DMS153 treated with DMSO at 0.1 percent for 48 hours (cell line): ENCODE measurements around the gene ADCY3.

Experiments used
- DNase-seq: peaks from one replicate; lab custom pipeline; 2025; ENCODE audit not compliant: unreplicated experiment; lab: John Stamatoyannopoulos, UW

The ADCY3 gene

GRCh38 chr2:24875901-24876300 is 44.1 kb downstream of the ADCY3 start:
- no peak for DNase-seq

- DNase-seq: no peak
Measured at GRCh38 chr2:24875272-24875671, 44.8 kb downstream of the ADCY3 start.

GRCh38 chr2:24874035-24874434 is 46.0 kb downstream of the ADCY3 start:
- DNase-seq: no peak

- DNase-seq: no peak
Measured at GRCh38 chr2:24873619-24874018, 46.4 kb downstream of the ADCY3 start.

- no peak for DNase-seq
Measured at GRCh38 chr2:24872344-24873115, 47.5 kb downstream of the ADCY3 start.

GRCh38 chr2:24871852-24872333 is 48.1 kb downstream of the ADCY3 start:
- DNase-seq: no peak

GRCh38 chr2:24870891-24871705 is 48.9 kb downstream of the ADCY3 start:
- no peak for DNase-seq

GRCh38 chr2:24870440-24870839 is 49.6 kb downstream of the ADCY3 start:
- no peak for DNase-seq

GRCh38 chr2:24866946-24867345 is 53.1 kb downstream of the ADCY3 start:
- DNase-seq: no peak

- DNase-seq: no peak
Measured at GRCh38 chr2:24863641-24864040, 56.4 kb downstream of the ADCY3 start.

- DNase-seq: no peak
Measured at GRCh38 chr2:24861500-24861899, 58.5 kb downstream of the ADCY3 start.

GRCh38 chr2:24860631-24861030 is 59.4 kb downstream of the ADCY3 start:
- no peak for DNase-seq

- no peak for DNase-seq
Measured at GRCh38 chr2:24859968-24860600, 60.0 kb downstream of the ADCY3 start.

GRCh38 chr2:24858996-24859395 is 61.0 kb downstream of the ADCY3 start:
- no peak for DNase-seq

- DNase-seq: no peak
Measured at GRCh38 chr2:24857746-24858145, 62.3 kb downstream of the ADCY3 start.

- no peak for DNase-seq
Measured at GRCh38 chr2:24856791-24857211, 63.2 kb downstream of the ADCY3 start.

- DNase-seq: no peak
Measured at GRCh38 chr2:24855726-24856125, 64.3 kb downstream of the ADCY3 start.

- DNase-seq: no peak
Measured at GRCh38 chr2:24855022-24855622, 64.9 kb downstream of the ADCY3 start.

GRCh38 chr2:24853996-24854395 is 66.0 kb downstream of the ADCY3 start:
- DNase-seq: no peak

GRCh38 chr2:24853046-24853445 is 67.0 kb downstream of the ADCY3 start:
- no peak for DNase-seq

- no peak for DNase-seq
Measured at GRCh38 chr2:24852431-24853020, 67.5 kb downstream of the ADCY3 start.
